Measurements from ENCODE around the gene ADGRG1. TPM values are rescaled to one million over a fixed set of nuclear protein-coding genes. Genes with fewer than 3 reads are reported as not detected.

ADGRG1 gene
- polyA plus RNA-seq, 4 donors = 5.1 to 87.7 (median 80.1) TPM

DNA sequence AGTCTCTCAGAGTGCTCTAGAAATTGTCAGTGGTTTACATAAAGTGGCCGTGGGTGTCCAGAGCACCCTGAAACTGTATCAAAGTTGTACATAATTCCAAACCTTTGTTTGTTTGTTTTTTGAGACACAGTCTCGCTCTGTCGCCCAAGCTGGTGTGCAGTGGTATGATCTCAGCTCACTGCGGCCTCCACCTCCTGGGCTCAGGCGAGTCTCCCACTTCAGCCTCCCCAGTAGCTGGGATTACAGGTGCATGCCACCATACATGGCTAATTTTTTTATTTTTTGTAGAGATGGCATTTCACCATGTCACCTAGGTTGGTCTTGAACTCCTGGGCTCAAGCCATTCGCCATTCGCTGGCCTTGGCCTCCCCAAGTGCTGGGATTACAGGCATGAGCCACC is 24.3 kb upstream of the ADGRG1 start:
- no peak for DNase-seq (ENCODE audit: low read depth in 4 of 4, low spot score in 3 of 4)

DNA sequence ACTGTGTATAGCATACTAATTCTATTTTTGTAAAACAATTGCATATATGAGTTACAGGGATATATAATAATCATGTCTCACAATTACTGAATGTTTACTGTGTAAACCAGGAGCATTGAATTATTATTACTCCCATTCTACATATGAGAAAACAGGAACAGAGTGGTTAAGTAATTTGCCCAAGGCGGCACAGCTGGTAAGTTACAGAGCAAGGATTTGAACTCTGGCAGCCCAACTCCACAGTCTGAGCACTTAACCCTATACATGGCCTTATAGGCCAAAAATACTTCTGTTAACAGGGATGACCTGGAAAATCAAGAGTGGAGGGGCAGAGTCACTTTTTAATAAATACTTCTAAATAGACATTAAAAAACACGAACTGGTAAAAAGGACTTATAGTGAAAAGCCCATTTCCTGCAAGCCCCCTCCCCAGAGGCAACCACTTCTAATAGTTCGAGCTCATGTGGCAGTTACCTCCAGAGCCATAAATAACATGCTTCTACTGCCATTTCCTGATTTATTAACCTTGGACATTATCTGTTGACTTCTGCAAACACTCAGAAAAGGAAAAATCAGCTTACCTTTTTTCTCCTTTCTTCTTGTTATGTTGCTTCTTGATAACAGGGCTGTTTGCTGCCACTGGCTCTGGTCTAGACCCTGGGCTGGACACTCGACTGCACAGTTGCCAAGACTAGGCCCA is 22.1 kb upstream of the ADGRG1 start:
- DNase-seq (ENCODE audit: low read depth in 4 of 4, low spot score in 3 of 4) = no peak

DNA sequence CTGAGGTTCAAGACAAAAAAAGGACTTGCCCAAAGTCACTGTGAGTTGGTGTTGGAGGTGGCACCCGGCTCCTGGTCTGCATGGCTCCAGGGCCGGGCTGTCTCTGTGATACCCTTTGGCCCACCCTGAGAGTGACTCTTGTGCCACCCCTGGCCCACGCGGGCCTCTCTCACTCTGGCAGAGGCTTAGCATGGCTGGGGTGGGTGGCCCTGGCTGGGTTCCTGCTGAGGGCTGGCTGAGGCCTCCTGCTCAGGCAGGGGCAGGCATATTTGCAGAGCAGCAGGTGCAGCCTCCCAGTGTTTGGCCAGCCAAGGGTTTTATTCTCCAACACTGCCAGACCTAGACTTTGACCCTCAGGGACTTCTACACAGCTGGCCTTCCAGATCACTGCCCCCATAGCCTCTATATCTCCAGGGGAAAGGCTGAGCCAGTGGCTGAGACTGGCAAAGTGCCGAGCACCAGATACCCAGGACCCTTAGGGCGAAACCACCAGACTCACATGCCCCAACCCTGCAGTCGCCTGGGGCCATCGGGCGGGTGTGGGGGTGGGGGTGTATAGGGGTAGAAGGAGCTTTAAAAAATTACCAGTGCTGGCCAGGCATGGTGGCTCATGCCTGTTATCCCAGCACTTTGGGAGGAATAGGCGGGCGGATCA is 21.5 kb upstream of the ADGRG1 start:
- DNase-seq (ENCODE audit: low read depth in 4 of 4, low spot score in 3 of 4) = no peak

DNA sequence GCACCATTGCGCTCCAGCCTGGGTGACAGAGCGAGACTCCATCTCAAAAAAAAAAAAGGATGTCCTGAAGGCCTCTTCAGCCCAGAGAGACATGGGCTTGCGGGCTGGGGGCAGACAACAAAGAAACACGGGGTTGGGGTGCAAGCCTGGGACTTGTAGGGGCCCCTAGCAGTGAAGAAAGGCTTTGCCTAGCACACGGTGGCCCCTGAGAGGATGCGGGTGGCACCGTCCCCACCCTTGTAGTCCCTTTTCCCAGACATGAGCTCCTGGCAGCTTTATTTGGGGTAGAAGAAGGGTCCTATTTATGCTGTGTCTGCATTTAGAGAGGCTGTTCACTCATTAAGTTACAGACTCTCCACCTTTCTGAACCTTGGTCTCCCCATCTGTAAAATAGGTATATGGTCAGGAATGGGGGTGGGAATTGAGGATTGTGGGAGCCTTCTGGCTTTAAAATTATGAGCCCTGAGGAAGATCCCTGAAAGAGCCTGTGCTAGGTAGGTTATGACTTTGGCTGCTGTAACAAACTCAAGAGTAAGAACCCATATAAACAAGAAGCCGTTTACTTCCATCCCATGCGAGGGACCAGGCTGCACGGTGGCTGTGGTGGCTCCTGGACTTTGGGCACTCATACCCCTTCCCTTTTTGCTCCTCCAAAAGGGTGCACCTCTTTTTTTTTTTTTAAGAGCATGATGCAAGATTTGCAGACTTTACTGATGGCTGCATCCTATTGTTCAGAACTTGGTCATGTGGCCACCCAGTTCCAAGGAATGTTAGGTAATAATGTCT is 20.6 kb upstream of the ADGRG1 start:
- no peak for DNase-seq (ENCODE audit: low read depth in 4 of 4, low spot score in 3 of 4)

DNA sequence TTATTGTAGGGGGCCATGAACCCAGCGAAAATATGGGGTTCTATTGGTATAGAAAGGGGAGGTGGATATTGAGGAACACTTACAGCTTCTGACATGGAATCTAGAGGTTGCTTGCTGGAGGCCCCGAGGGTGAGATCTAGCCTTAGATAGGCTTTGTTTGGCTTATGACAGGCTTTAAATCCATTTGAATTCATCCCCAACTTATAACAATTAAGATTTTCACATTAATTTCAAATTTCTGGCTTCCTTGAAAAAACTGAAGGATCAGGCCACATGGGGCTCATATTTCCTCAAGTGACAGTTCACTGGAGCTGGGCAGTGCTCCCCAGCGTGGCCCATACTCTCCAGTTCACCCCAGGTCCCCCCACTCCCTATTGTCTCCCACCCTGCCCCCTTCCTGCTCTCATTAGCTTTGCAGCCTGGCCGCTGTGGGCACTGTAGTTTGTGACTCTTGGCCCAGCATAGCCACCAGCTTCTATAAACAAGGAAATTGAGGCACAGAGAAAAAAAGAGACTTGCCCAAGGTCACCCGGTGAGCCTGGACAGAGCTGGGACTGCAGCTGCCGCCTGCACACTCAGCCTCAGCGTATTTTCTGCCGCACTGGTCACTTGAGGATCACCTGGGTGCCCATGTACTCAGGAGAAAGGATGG is 19.8 kb upstream of the ADGRG1 start:
- no peak for DNase-seq (ENCODE audit: low read depth in 4 of 4, low spot score in 3 of 4)

DNA sequence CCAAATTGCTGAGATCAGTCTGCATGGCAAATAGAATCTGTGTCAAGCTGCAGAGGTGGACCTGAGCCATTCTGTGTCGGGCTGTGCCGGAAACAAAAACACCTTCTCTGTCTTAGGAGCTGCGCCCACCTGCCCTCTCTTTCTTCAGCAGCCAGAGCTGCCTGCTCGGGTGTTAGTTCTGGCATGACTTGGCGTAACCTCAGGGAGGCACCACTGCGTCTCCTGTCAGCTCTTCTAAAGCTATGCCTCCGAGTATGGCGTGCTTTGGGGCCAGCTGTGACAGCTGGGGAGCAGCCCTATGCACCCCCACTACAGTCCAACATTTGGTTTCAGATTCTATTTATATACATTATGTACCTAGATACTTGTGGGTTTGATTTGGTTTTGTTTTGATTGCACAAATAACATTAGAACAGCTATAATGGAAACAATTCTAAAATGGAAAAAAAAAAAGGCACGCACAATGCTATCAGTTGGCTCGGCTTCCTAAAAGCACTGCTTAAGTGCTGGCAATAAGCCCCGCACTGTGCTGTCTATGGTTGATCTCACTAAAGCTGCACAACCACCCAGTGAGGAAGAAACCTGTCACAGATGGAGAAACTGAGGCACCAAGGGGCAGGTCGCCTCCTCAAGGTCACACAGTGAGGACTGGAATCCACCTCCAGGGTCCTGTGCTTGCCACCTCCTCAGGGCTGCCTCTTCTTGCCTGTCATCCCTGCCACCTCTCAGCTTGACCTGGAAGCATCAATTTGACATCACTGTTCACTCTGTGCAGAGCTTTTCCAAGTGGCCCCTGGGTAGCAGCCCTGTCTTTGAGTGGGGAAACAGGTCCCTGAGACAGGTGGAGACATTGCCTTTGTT is 18.7 kb upstream of the ADGRG1 start:
- DNase-seq (ENCODE audit: low read depth in 4 of 4, low spot score in 3 of 4) = no peak

DNA sequence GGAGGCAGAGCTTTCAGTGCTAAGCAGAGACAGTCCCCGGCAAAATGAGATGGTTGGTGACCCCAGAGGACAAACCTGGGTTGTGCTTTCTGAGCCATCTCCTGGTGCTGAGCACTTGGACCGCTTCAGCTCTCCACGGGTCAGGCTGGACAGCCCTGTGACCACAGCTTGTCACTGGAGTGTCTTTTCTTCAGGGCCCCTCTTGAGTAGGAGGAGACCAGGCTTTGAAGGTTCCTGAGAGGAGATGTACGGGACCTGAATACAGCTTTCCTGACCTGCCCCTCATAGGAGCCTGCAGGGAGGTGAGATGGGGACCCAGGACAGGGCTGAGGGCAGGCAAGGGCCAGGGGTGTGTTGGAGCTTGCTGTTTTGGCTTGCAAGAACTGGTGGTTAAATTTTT is 17.8 kb upstream of the ADGRG1 start:
- DNase-seq (ENCODE audit: low read depth in 4 of 4, low spot score in 3 of 4) = no peak

DNA sequence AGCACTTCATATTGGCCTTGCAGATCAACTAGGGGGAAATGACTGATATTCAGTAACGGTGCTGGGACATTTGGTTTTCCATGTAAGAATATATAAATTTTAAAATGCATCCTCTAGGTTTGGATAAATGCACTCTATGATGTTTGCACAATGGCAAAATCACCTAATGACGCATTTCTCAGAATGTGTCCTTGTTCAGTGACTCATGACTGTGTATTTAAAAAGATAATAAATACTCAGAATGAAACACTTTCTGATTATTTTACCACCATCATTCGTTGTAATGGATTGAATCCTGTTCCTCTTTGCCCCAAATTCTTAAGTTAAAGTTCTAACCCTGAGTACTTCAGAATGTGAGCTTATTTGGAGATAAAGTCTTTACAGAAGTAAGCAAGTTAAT is 17.2 kb upstream of the ADGRG1 start:
- no peak for DNase-seq (ENCODE audit: low read depth in 4 of 4, low spot score in 3 of 4)

DNA sequence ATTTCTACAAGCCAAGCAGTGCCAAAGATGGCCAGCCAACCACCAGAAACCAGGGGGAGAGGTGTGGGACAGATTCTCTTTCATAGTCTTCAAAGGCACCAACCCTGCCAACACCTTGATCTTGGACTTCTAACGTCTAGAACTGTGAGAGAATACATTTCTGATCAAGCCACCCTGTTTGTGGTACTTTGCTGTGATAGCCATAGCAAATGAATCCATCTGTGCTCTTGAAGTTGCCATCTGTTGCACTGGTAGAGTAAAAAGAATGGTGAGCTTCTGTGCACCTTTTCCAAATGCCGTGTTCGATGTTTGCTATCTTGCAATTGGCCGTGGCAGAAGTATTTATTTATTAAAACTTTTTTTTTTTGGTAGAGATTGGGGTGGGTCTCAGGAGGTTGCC is 16.7 kb upstream of the ADGRG1 start:
- DNase-seq (ENCODE audit: low read depth in 4 of 4, low spot score in 3 of 4) = no peak

DNA sequence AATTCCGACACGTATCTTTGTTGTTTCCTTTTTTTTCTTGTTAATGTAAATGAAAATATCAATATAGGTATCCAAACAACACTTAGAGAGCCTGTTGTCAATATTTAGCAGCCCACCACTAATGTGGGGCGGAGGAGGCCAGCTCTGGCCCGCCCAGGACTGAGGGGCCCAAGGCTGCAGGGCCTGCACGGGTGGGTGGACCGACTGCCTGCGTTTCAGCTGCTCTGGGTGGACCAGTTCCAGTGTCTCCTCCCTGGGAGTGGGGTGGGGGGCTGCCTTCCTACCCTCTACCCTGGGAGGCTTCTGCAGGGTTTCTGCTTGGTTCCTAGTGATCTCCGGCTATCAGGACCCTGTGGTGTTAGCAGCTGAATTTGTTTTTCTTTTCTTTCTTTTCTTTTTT is 15.9 kb upstream of the ADGRG1 start:
- no peak for DNase-seq (ENCODE audit: low read depth in 4 of 4, low spot score in 3 of 4)

DNA sequence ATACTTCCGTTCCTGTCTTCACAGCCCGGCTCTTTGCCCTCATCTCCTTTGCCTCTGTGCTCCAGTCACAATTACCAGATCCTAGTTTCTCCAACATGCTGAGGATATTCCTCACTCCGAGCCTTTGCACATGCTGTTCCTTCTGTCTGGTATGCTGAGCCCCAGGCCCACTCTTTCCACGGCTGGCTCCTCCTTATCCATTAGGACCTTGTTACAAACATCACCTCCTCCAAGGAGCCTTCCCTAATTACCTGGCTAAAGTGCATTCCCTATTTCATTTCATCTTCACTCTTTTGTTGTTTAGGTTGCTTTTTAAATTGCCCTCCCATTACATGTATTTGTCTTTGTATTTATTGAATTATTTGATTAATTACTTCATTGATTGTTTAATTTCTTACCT is 14.9 kb upstream of the ADGRG1 start:
- no peak for DNase-seq (ENCODE audit: low read depth in 4 of 4, low spot score in 3 of 4)

DNA sequence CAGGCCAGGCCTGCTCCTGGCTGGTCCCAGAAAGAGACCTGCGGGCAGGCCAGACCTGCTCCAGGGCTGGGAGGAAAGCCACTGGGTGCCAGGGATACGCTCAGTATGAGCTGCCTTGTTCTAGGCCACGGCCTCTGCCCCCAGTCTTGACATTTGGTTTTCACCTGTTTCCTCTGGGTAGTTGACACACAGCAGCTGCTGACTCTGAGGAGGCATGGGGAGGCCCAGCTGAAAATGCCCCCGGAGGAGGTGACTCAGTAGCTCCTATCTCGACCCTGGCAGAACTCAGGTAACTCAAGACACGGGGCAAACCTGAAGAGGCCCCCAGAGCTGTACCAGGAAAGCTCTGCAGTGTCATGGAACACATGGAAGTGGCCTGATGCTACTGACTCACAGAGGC is 13.9 kb upstream of the ADGRG1 start:
- no peak for DNase-seq (ENCODE audit: low read depth in 4 of 4, low spot score in 3 of 4)

DNA sequence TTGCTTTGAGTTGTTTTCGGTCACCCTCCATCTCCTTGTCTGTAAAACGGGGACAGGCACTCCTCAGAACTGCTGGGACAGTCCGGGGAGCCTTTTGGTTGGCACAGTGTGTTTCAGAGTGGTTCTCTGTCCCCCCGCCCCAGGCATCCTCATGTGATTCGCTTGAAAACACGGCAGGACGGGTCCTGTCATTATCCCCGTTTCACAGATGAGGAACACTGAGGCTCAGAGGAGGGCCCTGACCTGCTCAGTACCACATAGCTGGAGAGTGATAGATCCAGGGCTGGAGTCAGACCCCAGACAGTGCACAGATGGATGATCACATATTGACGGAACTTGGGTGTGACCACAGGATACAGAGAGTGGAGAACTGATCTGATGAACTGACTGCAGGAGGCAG is 13.5 kb upstream of the ADGRG1 start:
- DNase-seq (ENCODE audit: low read depth in 4 of 4, low spot score in 3 of 4) = no peak

DNA sequence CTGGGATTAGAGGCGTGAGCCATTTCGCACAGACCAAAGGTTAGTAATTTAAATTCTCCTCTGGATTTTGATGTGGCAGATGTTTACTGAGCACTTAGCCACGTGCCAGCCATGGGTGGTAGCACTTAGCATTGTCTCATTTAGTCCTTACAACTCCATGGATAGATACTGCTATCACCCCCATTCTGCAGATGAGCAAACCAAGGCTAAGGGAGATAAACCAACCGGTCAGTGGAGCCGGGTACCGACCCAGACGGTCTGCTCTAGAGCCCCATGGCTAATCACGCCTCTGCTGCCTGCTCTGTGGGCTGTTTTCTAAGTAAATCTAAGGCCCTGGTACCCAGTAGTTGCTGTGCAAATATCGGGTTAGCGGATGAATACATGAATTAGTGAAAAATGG is 12.6 kb upstream of the ADGRG1 start:
- DNase-seq (ENCODE audit: low read depth in 4 of 4, low spot score in 3 of 4) = no peak

DNA sequence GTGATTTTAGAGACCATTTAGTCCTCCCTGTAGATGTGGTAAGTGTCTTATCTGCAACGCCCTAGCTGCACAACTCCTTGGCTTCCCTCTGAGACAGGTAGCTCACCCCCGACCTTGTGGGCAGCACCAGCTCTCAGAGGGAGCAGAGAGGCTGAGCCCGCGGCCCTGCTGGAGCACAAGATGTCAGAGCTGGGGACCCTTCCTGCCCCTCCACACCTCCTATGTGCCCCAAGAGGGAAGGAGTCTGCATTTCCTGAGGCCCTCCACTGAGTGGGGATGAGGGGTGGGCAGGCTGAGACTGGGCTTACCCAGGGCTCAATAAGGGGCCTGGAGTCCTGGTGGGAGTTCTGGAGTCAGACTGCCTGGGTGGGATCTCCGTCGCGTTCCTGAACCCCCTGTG is 12.2 kb upstream of the ADGRG1 start:
- no peak for DNase-seq (ENCODE audit: low read depth in 4 of 4, low spot score in 3 of 4)

DNA sequence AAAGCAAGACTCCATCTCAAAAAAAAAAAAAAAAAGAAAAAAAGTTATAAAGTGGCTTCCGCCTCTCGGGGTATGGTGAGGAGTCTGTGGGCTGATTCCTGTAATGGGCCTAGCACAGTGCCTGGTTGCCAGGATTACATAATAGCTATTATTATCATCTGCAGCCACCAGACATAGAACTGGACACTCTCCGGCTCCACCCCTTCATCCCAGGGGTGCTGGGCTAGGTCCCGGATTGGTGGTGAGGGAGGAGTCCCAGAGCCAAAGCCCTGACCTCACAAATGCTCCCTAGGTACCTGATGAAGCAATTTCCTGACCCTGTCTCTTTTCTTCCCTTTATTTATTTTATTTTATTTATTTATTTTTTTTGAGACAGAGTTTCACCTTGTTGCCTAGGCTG is 11.6 kb upstream of the ADGRG1 start:
- no peak for DNase-seq (ENCODE audit: low read depth in 4 of 4, low spot score in 3 of 4)

DNA sequence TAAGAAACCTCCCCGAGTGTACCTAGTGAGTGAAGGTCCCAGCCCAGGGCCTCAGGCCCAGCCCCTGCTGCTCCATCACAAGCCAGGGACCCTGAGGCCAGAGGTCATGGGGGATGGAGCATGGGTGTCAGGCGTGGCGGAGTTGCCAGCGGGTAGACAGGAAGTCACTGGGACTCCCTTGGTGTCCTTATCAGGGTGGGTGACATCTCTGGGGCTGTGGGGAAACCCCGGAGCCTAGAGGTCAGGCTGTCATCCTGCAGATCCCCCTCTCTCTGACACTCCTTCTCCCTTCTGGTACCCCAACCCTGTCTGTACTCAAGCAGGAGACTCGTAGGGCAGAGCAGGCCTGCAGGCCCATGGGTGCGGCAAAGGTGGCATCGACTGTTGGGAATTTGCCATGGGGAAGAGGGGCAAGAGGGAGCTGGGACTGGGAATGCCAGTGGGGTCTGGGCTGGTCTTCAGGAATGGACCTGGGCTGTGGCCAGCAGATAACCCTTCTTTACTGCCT is 10.8 kb upstream of the ADGRG1 start:
- no peak for DNase-seq (ENCODE audit: low read depth in 4 of 4, low spot score in 3 of 4)

DNA sequence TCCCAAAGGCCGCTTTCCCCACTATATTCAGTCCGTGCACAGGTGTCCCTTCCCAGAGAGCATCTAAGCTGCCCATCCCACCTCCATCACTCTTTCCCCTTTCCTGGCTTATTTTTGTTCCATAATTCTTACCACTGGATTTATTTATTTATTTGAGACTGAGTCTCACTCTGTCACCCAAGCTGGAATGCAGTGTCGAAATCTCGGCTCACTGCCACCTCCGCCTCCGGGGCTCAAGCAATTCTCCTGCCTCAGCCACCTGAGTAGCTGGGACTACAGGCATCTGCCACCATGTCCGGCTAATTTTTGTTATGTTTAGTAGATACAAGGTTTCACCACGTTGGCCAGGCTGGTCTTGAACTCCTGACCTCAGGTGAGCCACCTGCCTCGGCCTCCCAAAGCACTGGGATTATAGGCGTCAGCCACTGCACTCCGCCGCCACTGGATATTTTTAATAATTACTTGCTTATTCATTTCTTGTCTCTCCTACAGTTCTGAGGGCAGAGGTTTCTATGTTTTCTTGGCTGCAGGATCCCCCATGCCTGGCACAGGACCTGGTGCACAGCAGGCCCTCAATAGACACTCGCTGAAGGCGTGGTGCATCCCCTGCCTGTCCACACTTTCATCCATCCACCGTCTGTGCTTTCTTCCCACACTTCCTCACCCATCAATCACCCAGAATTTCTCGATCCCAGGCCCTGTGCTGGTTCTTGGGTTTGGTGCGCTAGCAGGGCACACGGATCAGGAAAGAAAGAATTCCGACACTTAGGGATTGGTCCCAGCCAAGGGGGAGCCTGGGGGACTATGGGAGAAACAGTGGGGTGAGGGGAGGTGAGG is 9.9 kb upstream of the ADGRG1 start:
- DNase-seq (ENCODE audit: low read depth in 4 of 4, low spot score in 3 of 4) = no peak

DNA sequence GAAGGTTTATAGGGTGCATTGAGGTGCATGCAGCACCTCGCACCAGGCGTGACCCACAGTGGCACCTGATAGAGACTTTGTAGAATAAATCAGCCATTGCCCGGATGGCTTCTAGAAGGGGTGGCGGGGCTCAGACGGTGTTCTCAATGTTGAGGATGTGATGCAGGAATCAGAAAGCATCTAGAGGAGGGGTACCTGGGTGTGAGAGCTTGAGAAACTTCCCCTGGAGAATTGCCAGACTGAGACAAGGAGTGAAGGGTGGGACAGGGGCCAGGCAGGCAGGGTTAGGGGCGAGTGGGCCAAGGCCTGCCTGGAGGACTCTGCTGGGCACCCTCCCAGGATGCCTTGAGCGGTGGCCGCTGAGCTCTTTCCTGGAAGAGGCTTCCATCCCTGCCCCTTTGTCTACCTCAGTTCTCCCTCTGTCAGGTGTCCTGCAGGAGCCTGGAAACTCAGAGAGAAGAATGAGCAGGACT is 9.3 kb upstream of the ADGRG1 start:
- DNase-seq (ENCODE audit: low read depth in 4 of 4, low spot score in 3 of 4) = no peak
